ENCODE measurements around the gene ST7.
A peak's percentile ranks its signal among the peaks of the same experiment; 100 is the strongest.

DNA sequence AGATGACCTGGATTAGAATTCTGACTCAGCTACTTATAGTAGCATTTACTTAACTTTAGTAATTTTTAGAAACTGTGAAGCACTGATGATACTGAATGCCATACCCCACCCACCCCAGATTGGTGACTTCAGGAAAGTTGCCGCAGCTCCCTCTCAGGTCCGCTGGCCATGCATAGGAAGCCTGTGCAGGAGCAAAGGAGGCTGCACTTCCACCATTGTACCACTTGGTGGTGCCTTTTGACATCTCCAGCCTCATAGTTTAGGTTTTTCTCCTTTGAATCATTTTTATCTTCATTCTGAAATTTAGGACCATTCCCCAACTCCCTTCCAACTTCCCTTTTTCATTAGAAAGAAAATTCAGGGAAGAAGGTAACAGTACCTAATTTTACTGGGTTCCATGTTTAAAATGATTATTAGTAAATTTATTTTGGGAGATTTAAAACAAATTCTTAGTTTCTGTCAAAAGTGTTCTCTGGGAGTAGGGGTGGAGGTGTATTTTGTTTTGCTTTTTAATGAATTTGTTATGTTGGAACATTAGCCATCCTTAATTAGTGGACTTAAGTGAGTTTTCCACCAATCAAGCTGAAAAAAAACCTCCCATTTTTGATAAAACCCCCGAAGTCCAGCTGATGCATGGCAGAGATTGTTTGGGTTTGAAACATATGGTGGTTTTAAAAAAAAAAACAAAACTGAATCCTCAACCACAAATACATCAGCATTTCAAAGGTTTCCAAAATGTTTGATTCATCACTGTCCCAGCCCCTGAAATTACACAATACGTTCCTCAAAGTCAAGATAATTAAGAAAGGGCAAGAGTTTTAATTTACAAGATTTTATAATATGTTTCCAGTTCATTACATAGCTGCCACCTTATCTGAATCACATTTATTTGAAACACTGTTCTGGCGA, 259.9 kb downstream of the ST7 start:
- TF ChIP-seq ZNF382 (CRISPR knock-in tag; IDR thresholded peaks at IDR 0.05; ENCODE audit: borderline replicate concordance) (no peak), MTA3 (CRISPR knock-in tag; IDR thresholded peaks at IDR 0.05) (no peak), ZSCAN31 (CRISPR knock-in tag; IDR thresholded peaks at IDR 0.05; ENCODE audit: low read depth) (no peak), EZH2 (conservative IDR thresholded peaks at IDR 0.05; ENCODE audit: low read depth, low read length) (no peak)
- TF ChIP-seq, protein P1, sequence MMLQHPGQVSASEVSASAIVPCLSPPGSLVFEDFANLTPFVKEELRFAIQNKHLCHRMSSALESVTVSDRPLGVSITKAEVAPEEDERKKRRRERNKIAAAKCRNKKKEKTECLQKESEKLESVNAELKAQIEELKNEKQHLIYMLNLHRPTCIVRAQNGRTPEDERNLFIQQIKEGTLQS (CRISPR knock-in tag; IDR thresholded peaks at IDR 0.05), result no peak
- TF ChIP-seq, protein P2, sequence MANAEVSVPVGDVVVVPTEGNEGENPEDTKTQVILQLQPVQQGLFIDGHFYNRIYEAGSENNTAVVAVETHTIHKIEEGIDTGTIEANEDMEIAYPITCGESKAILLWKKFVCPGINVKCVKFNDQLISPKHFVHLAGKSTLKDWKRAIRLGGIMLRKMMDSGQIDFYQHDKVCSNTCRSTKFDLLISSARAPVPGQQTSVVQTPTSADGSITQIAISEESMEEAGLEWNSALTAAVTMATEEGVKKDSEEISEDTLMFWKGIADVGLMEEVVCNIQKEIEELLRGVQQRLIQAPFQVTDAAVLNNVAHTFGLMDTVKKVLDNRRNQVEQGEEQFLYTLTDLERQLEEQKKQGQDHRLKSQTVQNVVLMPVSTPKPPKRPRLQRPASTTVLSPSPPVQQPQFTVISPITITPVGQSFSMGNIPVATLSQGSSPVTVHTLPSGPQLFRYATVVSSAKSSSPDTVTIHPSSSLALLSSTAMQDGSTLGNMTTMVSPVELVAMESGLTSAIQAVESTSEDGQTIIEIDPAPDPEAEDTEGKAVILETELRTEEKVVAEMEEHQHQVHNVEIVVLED (CRISPR knock-in tag; IDR thresholded peaks at IDR 0.05; ENCODE audit: borderline replicate concordance), result no peak
- TF ChIP-seq, protein P3, sequence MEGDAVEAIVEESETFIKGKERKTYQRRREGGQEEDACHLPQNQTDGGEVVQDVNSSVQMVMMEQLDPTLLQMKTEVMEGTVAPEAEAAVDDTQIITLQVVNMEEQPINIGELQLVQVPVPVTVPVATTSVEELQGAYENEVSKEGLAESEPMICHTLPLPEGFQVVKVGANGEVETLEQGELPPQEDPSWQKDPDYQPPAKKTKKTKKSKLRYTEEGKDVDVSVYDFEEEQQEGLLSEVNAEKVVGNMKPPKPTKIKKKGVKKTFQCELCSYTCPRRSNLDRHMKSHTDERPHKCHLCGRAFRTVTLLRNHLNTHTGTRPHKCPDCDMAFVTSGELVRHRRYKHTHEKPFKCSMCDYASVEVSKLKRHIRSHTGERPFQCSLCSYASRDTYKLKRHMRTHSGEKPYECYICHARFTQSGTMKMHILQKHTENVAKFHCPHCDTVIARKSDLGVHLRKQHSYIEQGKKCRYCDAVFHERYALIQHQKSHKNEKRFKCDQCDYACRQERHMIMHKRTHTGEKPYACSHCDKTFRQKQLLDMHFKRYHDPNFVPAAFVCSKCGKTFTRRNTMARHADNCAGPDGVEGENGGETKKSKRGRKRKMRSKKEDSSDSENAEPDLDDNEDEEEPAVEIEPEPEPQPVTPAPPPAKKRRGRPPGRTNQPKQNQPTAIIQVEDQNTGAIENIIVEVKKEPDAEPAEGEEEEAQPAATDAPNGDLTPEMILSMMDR (CRISPR knock-in tag; IDR thresholded peaks at IDR 0.05), result peak; percentile 77
